Raji (cell line): ENCODE measurements around the gene HOXC5.

Experiments used
- POLR2A ChIP-seq: IDR thresholded peaks from 2 replicates; pipeline ENCODE4 v1.6.1; 2011; ENCODE audit warnings: low read depth, low read length, control low read depth; ENCODE audit not compliant: insufficient read depth

Gene HOXC5

DNA sequence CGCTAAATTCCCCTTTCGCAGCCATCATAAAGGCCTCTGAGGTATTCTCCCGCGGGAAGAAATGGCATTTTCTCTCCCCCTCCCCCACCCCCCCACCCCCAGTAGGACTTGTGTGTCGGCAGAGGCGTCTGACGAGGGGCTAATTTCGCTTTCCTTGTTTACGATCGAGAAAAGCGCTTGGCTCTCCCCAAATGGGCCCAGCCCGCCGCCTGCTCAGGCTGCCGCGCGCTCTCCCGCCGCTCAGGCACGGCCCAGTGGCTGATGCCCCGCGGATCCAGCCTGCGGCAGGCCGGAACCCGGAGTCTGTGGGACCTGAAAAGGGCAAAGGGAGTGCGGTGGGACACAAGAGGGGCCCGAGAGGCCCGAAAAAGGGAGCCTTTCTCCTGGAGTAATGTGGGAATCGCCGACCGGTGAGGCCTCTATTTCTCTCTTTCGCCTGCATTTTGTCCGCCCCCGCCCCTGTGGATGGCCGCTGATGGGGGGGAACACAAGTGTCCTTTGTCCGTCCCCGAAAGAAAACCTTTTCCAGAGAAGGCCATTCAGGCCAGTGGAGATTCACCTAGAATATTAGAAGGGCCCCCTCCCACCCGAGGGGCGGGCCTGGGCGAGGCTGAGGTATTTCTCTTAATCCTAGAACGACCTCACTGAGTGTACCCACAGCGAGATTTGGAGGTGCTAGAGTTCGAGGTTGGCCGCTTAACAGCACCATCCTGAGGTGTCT, 13.6 kb upstream of the HOXC5 start:
- no peak for TF ChIP-seq POLR2A

DNA sequence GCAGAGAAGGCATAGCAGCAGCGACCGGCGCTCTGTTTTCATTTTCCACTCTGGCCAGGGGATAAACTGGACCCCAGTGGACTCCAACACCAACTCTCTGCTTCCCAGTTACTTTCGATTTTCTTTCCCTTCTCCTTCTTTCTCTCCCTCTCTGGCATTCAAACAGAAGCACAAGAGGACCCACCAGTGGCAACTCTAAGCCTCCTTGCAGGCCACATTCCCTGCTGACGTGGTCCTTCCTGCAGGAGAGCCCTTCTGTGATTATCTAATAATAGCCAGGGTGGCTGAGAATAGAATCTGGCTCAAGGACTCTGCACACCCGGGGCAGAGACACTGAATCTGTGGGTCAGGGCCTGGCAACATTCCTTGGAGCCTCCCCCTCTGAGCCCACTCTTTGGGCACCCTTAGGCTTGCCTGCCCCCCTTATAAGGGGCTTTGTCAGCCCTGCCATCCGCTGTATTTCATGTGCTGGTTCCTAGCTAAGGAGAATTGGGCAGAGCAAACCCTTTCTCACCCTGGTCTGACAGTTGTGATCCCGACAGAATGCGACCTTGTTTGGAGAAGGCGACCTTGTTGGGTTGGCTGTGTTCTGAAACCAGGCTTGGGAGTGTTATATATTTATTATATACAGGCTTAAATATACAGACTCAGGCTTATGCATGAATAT, 12.8 kb upstream of the HOXC5 start:
- no peak for TF ChIP-seq POLR2A

DNA sequence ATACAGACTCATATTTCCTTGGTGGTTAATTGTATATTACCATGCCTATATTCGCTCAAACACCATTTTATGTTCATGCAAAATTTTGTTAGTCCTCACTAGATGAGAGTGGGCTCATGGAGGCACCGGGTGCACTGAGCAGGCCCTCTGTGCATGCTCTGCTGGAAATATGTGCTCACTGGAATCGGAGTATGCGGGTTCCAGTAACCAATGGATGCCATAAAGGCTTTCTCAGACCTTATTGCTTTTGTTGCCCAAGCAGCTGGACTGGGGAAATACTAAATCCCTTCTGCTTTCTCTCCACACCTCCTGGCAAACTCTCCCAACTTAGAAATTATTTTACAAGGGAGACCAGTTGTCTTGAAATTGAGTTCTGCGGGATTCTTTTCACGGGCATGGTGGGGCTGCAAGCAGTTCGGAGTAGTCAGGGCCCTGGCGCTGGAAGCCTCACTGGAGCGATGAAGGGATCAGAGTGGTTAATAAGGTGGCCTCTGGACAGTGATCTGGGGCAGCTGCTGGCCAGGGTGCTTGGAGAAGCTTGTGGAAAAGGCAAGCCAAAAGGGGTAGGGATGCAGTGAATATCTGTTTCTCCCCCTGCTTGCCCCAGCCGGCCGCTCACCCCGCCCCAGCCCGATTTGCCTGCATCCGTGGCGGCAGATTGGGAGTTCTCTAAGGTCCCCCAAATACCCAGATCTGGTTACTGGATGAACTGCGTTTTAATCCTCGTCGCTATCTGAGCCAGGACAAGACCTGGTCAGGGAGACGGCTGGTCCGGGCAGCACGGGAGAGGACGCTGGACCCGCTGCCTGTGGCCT, 12.1 kb upstream of the HOXC5 start:
- TF ChIP-seq POLR2A: no peak

DNA sequence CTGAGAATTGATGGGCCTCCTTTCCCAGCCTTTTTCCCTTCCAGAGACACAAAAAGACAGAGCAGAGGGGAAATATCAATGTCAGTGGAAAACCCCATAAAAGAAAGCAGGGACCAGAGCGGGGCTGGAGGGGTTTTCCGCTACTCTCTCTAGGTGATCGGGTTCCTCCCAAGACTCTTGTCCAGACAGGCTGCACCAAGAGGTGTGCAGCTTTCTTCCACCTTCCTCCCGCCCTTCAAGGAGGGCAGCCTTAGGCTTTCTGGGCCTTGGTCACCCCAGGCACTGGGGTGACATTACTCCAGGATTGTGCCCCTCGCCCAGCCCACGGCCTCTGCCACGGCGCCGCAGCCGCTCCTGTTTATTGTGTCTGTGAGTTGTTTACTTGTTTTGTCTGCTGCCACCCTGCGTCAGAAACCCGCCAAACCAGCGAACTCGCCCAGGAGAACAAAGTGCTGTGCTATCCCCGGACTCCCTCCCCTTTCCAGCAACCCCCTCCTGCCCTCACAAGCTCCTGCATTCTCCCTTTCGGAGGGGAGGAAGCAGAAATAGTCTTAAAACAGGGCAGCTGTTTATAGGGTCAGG, 11.3 kb upstream of the HOXC5 start:
- TF ChIP-seq POLR2A: no peak

DNA sequence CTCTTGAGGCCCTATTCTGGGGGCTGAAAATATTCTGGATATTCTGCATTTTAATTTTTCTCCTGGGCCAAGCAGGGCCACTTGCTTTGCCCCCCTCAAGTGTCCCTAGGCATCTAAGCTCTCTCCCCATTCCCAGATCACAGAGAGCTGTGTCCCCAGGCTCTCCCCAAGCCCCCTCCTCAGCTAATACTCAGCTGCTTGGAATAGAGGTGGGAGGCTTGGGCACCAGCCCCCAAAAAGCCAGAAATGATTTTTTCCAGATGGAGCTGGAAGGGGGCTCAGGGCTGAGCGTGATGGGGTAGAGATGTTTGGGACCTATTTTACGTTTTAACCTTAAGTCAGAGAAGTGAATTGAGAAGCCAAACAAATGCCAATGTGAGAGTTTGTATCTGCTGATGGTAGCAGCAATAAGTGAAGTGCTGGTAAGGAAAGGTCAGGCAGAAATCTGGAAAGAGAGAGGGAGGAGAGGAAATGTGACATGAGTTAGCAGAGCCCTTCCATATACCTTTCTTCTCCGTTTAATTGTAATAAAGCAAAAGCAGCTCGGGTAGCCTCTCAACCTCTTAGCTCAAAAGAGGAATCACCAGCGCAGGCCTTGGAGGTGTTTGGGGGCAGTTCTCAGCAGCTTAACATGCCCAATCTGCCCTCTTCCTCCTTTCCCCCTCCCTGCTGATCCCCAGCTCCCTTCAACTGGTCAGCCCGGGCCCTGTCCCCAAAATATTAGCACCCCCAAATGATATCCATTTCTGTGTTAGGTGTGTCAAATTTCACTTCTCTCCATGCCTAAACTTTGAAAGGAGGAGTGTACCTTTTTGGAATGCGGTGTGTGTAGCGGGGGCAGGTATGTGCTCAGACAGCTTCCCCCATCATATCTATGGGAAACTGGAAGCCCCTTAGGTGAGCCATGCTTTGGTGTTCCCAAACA, 9.6 kb upstream of the HOXC5 start:
- TF ChIP-seq POLR2A: no peak

DNA sequence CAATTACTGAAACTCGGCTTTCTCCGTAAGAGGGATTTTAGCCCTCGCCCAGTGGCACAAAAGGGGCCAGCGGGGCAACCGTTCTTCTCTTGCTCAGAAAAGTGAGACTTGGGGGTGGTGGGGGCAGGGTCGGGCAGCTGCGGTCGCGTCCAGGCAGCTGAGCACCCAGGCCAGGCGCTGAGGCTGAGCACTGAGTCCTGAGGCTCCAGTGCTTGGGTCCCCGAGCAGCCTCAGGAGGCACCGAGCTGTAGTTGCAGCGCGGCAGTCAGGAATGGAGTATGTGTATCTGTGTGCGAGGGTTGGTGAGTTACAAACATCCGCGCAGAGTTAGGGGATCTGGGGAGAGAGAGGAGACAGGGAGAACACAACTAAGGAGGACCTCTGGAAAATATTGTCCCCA, 8.7 kb upstream of the HOXC5 start:
- TF ChIP-seq POLR2A: no peak

DNA sequence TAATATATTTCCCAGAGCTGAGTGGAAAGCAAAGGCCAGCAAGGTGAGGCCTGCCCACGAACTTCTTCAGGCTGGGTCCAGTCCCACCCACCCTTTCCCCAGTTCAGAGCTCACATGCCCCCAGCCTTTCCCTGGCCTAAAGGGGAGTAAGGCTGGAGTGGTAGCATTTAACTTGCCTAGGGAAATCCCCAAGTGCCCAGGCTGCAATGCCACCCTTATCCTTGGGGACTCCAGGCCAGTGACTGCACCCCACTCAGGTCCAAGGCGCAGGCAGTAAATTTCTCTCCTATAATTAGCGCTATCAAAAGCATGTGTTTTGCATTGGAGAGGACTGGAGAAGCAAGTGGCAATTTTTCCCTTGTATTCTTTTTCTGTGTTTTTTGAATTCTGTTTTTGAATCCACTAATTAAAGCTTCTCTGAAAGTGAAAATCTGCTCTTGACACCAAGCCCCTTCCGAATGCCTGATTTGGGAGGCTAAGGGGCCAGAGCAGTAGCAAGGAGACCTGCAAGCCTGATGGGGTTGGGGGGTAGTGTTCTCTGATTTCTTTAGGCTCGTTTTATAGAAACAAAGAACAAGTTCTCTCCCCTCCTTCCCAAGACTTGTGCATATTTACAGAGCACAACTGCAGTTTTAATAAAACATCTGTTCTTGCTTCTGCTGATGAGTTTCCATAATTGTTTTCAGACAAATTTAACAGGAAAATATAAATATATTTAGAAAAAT, 8.1 kb upstream of the HOXC5 start:
- TF ChIP-seq POLR2A: no peak

DNA sequence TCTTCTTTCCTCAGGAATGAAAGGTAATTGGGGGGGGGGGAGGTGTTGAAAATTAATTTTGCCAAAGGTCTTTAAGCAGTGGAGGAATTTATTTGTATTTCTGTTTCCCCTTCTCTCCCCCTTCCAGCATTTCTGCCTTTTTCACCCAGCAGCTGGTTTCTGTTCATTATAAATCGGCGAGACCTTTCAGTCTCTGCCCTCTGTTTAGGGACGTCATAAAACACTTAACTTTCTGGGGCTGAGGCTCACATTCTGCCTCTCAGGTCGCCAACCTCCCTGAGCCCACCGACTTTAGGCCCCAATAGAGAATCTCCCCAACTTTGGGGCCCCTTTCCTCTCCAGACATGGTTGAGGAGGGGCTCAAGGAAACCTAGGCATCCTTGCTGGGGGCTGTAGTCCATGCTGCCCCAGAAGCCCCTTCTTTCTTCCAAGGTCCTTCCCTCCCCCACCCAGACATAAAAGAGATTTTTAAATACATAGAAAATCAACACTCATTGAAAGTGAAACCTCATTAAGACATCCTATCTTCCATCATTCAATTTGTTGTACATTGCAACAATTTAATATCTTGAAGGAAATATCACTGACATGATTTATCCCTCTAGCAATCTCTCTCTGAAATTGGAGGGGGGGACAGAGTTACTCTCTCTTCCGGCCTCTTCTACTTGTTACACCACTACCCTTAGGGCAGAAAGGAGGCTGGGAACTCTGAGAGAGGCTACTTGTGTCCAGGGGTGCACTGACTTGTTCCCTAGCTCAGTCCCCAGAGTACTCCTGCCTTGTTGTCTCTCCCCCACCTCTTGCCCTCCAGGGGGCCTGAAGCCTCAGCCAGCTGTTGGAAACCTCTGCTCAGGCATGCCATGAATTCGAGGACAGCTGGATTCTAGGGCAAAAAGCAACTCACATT, 7.1 kb upstream of the HOXC5 start:
- TF ChIP-seq POLR2A: no peak

DNA sequence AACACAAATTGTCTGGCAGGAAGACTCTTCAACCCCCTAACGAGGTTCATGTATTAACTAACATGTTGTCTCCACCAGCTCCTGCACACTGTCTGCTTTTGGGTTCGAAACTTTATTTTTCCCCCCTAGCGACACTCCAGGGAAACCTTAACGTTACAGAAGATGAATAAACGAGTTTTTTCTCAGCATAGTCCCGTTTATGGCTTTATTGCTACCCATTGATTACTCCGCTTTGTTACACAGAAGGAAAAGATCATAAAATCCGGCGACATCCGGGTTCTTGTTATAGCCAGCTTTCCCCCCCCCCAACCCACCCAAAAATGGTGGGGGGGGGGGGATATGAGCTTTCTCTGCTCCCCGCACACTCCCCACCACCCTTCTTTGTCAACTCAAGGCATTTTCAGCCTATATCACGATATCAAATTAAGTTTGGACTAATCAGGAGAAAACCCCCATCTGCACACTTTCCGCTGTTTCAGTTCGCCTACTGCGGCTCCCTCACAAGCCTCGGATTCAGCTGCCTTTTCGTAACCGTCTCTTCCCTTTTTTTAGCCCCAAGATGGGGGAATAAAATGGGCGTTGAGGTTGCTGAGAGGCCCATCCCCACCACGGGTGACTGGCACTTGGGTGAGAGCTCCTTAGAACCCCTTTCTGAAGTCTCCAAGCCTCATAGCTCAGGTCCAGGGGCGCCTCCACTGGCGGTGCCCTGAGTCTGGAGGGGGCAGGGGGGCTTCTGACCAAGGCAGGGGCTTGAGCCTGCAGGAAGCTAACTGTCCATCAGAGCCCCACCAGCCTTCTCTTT, 6.0 kb upstream of the HOXC5 start:
- TF ChIP-seq POLR2A: no peak

DNA sequence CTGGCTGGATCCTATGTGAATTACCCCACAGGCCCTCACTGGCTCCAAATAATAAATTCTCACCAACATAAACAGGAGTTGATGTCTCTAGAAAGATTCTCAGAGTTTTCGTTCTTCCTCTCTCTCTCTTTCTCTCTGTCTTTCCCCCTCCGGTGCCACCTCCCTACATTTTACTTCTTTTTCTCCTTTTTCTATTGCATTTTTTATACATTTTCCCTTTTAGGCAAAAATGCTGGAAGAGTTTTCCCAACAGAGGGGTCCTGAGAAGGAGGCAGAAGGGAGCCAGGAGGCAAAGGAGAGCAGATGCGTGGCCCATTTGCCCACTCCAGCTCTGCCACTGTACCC, 5.4 kb upstream of the HOXC5 start:
- no peak for TF ChIP-seq POLR2A

DNA sequence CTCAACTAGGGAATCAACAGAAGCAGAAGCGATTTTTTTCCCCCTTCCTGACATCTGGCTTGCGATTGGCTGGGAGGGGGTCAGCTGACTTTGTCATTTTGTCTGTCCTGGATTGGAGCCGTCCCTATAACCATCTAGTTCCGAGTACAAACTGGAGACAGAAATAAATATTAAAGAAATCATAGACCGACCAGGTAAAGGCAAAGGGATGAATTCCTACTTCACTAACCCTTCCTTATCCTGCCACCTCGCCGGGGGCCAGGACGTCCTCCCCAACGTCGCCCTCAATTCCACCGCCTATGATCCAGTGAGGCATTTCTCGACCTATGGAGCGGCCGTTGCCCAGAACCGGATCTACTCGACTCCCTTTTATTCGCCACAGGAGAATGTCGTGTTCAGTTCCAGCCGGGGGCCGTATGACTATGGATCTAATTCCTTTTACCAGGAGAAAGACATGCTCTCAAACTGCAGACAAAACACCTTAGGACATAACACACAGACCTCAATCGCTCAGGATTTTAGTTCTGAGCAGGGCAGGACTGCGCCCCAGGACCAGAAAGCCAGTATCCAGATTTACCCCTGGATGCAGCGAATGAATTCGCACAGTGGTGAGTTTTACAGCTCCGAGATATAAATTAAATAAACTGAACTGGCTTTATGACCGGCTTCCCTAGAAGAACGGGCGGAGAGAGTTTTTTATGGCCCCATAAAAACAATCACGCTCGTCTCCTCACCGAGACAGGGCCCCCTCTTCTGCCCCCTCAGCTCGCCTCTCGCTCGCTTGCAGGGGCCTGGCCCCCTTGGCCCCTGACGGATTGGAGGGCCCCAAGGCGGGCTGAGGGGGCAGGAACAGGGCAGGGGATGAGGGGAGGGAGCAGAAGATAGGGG, 4.3 kb upstream of the HOXC5 start, which contains the start of gene HOXC6:
Gene HOXC6, plus strand, starts transcription at position 127 of the 888 bp plus-strand sequence. Its CDS starts 82 bp downstream, at position 209.
- TF ChIP-seq POLR2A: no peak
